D341Med (cell line): ENCODE measurements around the gene NRP1.
A peak's percentile ranks its signal among the peaks of the same experiment; 100 is the strongest.
"Not testable (repeated sequence)": the region's sequence is repeated elsewhere in the genome, so short reads cannot be mapped to it uniquely, and the experiment has no call there.

Source experiments
- DNase-seq: peaks from one replicate; pipeline ENCODE4 v3.0.0; 2012; ENCODE audit warnings: low spot score

NRP1 gene

DNA sequence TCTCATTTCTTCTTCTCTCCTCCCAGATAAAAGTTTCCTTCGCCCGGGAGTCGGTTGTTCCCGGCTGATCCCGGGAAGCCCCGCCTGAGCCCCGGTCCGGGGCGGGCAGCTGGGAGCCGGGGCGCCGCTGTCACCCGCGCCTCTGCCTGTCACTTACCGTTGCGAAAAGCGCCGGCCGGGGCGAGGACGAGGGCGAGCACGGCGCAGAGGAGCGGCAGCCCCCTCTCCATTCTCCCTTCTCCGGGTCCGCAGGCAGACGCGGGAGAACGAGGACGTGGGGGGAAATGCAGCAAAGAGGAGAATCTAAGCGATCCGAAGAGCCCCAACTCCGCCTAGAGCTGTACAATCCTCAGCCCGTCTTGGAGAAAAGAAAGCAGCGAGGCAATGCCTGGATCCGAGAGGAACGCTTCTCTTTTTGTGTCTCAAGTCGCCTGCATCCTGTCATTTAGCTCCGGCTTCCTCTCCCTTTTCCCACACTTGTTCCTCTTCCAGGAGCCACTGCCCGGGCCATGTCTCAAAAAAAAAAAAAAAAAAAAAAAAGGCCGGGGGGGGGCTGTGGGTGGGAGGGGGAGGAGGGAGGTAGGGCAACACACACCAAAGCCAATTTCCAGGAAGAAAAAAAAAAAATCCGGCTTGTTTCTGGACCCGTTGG is at the start of gene NRP1:
TSS of gene NRP1 (minus strand) at position 515 of the 652 bp plus-strand sequence. CDS start at position 230, 285 bp downstream.
- DNase-seq, result peak; percentile 59

DNA sequence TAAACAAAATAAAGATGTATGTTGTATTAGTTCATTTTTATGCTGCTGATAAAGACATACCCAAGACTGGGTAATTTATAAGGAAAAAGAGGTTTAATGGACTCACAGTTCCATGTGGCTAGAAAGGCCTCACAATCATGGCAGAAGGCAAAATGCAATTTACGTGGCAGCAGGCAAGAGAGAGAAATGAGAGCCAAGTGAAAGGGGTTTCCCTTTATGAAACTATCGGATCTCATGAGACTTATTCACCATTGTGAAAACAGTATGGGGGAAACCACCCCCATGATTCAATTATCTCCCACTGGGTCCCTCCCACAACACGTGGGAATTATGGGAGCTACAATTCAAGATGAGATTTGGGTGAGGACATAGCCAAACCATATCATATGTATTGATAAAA is 49.7 kb upstream of the NRP1 start:
- DNase-seq, result not testable (repeated sequence)

DNA sequence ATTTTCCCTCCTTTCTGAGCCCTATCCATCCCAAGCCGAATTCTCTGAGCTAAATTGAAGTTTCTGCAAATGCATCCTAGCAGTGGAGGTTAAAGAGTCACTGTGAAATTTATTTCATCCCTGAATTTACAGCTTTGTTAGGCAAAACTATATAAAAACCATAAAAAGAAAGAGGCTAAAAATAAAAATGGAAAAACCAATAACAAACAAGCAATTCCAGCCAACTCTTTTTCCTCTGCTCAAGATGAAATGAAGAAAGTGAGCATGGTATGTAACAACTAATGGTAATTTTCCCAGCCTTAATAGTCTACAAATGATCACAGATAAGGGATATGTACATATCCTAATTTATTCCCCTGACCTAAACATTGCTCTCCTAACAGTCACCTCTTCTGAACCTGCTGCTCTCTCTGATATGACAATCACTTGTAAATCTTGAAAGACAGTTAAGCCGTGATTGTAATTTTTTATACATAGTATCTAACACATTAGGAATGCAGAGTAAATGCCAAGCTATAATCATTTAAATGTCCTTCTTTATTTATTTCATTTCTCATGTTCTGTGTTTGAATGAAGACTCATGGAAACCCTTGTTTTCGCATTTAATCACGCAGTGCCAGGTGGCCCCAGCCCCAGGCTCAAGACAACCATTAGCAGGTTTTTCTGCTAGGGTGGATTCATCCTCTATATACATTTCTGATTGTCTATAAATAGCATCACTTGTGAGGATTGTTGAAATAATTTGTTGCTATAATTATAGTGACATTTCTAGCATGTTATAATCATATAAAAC is 48.6 kb upstream of the NRP1 start:
- DNase-seq, result no peak

DNA sequence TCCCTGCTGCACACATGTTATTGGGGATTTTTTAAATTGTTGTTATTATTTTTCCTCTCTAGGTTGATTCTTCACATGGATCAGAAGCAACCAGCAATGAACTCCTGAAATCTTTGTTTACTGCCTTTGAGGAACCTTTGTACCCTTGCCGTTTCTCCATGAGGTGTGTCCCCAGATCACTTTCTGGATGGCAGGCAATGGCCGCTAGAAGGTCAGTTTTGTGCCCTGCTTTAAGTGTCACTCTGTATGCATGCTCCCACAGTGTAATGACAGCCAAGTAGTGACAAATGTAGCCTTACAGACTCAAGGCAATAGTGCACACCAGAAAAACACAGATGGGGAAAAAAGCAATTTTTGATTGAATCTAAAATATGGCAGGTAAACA is 47.7 kb upstream of the NRP1 start:
- no peak for DNase-seq

DNA sequence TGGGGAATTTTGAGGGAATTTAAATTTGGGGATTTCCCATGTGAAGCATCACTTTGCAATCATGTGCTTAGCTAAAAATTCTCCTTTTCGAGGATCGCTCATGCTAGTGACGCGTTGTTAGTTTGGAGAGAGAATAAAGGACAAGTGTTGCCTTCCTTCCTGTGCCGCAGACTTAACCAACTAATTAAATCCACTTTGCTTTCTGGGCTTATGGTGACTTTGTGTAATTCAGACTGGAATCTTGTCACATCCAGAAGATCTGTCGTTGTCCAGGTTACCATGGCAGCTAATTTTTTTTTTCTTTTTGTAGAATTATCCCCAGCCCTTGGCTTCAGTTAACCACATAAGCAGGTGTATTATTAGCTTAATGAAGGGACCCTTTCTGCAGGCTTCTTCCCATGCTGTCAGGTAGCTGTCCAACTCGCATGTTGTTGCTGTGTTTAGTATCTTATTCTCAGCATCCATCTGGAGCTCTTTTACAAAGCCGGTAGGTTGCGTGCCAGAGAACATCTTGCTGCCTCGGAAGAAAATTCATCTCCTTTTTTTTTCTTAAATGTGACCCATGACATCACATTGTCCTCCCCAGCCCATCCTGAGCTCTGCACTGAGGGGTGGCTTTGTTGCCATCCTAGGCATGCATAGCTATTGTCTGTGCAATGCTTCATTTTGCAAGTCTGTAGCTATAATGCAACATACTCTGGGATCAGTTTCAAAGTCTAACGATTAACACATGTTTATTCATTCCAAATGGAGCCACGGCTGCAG is 47.2 kb upstream of the NRP1 start:
- no peak for DNase-seq

DNA sequence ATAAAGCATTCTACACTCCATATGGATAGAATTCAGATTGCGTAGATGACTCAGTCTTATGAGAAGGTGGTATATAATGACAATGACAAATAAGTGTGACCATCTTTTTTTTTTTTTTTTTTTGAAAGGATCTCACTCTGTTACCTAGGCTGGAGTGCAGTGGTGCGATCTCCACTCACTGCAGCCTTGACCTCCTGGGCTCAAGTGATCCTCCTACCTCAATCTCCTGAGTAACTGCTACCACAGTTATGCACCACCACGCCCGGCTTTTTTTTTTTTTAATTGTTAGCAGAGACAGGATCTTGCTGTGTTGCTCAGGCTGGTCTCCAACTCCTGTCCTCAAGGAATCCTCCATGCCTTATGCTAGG is 43.2 kb upstream of the NRP1 start:
- no peak for DNase-seq

DNA sequence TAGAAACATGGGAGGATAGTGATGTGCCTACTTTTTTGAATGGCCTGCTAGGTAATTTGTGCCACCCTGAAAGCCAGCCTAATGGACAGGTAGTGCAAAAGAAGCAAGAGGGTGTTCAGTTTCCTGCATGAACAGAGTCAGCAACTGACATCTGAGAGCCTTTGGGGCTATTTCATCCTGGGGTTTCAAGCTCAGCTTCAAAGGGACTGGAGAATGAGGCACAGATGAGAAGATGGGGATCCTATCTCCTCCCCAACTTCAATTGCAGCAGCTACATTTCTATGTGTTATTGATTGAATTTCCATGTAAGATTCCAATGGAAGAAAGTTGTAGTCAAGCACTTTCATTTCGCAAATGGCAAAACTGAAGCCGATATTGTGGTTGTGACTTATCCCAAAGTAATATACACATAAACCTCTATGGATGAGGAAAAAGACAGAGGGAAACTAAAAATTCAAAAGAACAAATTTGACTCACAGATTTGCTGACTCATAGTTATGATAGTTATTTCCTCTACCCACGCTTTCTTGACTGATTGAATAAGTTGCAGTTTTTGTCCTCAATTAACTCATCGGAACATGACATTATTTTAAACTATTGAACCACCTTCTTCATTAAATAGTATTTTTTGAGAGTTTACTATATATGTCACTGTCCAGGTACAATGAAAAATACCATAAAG is 42.6 kb upstream of the NRP1 start:
- no peak for DNase-seq

DNA sequence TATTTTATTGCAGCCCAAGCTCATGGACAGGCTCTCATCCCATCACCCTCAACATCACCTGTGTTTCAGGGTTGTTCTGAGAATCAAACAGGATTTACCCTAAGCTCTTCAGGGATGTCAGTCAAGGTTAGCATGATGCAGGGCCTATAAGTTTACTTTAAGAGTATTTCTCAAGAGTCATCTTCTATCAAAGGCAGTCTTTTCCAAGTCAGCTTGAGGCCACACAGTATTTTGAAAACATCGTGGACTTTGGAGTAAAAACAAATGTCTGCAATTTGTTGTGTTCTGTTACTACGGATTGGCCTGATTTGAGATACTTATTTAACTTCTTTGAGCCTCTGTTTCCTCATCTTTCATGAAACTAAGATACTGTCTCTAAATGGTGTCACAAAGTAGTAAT is 42.0 kb upstream of the NRP1 start:
- no peak for DNase-seq

DNA sequence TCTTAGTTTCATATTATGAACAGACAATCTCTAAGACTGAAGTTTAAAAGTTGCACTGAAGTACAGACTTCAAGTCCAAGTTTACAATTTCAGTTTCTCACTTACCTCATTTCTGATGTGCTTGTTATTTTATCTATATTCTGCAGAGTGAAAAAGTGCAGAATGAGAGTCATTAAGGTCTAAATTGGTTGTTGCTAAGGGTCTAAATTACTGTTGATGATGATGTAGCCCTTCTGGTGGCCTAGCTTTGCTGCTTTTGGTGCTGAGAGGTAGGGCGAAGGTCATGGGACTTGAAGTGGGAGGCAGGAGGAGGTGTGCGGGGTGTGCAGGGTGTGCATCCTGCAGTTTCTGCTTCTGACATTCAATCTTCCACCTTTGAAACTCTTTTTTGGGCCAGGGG is 38.8 kb upstream of the NRP1 start:
- DNase-seq, result no peak

DNA sequence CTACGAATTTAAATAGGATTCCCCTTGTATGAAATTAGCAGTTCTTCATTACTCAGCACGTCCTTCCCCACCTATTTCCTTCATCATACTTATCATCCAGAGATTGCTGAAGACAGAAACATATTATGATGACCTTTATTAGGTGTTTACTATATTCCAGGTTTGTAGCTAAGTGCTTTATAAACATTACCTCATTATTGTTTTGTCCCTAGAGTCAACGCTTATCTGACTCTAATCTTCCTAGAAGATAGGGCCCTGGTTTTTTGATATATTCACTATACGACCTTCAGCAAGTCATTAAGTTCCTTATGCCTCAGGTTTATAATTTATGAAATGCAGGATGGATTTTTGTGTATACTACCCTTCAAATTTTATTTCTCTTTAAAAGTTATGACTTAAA is 36.8 kb upstream of the NRP1 start:
- no peak for DNase-seq

DNA sequence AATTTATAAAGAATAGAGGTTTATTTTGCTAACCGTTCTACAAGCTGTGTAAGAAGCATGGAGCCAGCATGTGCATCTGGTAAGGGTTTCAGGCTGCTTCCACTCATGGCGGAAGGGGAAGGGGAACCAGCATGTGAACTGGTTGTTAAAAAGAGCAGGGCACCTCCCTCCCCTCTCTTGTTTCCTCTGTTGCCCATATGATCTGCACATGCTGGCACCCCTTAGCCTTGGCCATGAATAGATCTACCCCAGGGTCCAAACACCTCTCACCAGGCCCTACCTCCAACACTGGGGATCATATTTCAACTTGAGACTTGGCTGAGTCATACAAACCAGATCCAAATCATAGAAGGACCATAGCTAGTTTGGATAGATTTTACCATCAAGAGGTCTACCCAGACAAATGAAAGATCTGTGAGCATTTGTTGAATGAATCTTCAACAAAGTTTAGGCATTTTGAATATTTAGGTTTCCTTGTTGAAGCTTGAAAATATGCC is 36.0 kb upstream of the NRP1 start:
- DNase-seq, result no peak

DNA sequence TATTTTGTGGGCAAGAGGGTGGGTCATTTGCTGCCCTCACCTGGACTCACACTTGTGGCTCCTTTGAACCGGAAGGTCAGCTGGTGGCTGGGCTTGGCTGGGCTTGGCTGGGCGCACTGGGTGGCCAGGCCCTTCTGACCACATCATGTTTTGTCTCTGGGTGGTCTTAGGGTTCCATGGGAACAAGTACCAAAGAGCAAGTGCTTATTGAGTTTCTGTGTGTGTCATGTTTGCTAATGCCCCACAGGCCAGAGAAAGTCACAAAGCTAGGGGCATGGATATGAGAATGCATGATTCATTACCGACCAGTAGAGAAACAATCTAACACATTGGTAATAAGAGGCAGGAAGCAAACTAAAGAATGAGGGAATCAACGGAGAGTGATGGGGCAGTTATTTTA is 33.6 kb upstream of the NRP1 start:
- DNase-seq, result no peak

DNA sequence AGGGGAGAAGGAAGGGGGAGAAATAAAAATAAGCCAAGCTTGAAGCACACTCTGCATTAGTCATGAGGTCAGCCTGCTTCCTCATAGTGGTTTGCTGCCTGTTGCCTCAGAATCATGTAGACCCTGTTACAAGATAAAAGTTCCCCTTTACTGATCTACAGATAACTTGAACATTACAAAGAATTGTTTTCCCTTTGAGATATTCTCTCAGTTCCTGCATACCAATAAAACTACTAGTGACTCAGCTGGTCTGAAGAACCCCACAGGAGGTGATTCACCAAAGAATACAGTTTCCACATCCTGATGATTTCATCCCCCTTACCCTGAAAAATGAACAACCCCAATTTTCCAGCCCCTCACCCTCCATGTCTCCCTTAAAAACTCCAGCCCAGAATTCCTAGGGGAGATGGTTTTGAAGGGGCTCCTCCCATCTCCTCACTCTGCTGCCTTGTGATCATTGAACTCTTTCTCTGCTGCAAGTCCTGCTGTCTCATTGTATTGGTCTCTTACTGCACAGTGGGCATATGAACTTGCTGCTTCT is 31.5 kb upstream of the NRP1 start:
- no peak for DNase-seq

DNA sequence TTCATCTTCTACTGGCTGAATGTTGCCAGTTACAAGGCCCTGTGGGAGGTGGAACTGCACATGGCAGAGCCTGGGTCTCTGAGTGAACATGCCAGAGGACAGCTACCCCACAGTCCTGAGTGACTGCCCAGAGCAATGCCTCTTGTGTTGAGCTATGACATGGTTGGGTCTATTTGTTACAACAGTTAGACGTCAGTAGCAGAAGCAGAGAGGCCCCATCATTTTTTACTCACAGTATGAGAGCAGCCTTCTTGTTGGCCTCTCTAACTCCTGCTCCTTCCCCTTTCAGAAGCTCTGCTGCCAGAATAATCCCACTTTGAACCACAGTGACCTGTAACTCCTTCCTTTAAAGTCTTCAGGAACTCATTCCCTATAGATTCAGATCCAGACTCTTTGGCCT is 30.8 kb upstream of the NRP1 start:
- no peak for DNase-seq

DNA sequence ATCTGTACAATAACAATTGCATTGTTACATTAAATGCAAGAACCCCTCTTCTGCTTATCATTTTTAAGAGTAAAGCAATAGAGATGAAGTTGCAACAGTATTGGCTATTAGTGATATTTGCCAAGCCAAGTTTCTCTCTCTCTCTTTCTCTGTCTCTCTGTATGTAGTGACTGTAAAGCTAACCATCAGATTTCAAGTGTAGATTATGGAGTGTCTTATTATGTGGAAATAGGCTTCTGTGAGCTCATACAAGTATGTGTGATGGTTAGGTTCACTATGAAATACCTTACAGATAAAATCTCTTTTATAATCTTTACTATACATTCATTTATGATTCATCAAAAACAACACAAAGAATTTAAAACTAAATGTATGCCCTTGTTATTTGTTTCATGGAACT is 28.6 kb upstream of the NRP1 start:
- no peak for DNase-seq

DNA sequence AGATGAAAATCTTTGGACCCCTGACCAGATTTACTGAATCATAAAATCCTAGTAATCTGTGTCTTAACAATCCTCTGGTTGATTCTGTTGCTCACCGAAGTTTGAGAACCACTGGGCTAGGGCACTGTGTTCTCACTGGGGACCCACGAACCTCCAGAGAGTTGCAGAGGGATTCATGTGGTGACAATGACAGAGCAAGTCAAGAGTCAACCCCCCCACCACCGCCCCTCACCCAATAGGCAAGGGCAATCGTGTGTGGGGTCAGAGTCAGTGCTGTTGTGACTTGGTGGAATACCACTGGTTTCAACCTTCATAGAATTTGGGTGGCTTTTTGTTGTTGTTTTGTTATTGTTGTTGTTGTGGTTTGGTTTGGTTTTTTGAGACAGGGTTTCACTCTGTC is 23.5 kb upstream of the NRP1 start:
- no peak for DNase-seq

DNA sequence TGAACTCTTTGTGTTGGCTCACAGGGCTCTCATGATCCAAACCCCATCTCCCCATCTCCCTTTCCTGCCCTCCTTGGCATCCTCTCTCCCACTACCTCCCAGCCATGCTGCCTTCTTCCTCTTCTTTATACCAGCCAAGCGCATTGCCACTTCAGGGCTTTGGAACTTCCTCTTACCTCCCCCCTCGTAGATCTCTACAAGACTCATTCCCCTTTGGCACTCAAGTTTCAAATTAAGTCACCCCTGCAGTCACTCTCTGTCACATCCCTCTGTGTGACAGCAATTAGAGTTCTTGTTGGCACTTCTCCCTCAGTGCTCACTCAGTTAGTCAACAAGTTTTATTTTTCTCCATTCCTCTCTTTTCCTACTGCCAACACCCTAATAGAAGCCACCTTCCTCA is 20.8 kb upstream of the NRP1 start:
- no peak for DNase-seq

DNA sequence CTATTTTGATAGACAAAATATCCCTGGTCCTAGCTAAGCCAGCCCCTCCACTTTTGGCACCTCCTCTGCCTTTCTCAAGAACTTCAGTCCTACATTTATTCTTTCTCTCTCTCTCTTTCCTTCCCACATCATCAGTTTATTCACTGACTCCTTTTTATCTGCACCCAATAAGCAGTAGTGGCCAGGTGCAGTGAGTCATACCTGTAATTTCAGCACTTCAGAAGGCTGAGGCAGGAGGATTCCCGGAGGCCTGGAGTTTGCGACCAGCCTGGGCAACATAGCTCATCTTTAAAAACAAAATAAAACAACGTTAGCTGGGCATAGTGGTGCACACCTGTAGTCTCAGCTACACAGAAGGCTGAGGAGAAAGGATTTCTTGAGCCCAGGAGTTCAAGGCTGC is 19.4 kb upstream of the NRP1 start:
- DNase-seq, result no peak

DNA sequence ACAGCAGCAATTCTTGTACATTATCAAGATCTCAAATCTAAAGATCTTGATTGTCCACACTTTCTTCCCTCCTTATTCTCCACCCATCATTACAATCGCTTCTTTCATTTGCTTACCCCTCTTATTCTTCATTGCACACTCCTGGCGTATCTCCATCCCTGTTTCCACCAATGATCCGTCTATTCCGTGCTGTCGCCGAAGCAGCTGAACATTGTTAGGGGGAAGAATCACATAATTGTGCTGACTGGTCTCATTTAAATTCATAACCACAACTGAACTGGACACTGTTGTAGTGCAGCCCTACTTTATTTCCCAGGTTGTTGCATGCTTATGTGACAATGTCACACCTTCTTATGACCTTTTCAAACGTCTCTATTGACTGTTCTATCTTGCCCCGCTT is 18.9 kb upstream of the NRP1 start:
- DNase-seq, result no peak

DNA sequence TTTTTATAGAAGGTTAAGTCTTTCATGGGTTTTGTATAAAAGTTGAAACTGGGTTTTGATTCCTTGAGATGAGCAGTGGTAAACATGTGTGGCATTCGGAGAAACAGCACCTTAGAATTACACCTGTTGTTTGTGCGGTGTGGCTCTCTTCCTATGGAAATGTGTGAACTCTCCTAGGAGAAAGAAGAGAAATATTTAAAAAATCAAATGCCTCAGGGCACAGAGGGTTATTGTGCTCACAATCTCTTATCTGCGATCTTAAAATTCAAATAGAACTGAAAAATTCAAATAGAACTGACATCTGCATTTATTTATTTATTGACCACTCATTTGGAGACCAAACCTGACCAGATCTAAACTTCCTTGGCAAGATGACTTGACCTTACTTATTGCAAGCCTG is 18.1 kb upstream of the NRP1 start:
- DNase-seq, result no peak

DNA sequence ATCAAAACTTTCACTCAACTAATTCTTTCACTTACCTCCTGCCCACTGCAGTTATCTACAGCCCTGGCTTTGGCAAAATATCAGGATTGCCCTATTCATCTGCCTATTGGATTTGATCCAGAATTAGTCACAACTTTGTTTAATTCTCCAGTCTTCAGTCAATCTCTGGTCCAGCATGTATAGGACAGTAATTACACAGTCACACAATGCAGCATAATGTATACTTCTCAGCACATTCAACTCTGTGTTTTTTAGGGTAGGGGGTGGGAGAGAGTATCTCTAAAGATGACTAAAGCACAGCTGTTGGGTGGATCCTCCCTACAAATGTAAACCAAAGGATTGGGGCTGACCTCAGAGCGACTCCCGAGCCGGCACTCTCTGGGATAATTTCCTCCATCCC is 17.7 kb upstream of the NRP1 start:
- DNase-seq, result no peak

DNA sequence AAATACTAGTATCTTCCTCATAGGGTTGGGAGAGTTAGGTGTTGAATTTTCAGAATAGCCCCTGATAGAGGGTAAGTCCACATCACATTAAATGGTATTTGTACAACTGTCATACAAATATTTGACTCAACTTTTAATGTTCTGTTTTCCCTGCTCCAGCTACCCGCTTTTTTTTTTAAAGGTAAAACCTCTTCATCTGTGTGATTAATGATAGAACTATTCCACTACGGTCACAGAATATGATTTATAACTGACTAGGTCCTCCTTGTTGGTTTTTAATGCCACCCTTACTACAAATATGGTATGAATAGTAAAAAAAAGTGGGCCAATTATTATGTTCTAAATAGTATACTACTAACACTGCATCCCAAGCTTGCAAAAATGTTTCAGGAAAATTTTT is 15.6 kb upstream of the NRP1 start:
- DNase-seq, result no peak
